Peyer's patch (tissue), 4 donors: ENCODE results near the gene AKAP13.

ENCODE experiments used
- POLR2A ChIP-seq, 2 donors: fragments of 450-650 bp; IDR thresholded peaks; one replicate each; pipeline ENCODE4 v1.5.1; 2017; ENCODE audit warnings: antibody characterized with exemption in 2 of 2, mild to moderate bottlenecking in 2 of 2, moderate library complexity in 2 of 2
- TF ChIP-seq, protein P1 (sequence below), 6 experiments: fragments of 450-650 bp in 4 of 6; fragments of 200-600 bp in 2 of 6; sonication (generic) in 1 of 6; IDR thresholded peaks; one replicate each; pipeline ENCODE4 v1.5.1; 2017 to 2019; ENCODE audit warnings: antibody characterized with exemption in 6 of 6, mild to moderate bottlenecking in 3 of 6, moderate library complexity in 1 of 6

DNA sequence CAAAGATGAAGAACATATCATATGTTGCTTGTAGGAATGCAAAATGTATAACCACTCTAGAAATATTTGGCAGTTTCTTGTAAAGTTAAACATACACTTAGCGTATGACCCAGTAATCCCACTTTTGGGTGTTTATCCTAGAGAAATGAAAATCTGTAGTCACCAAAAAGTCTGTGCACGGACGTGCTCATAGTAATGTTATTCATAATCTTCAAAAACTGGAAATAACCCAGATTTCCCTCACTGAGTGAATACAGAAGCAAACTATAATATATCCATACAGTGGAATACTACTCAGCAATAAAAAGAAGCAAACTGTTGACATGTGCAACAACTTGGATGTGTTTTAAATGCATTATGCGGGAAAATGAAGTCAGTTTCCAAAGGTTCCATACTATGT, 155.9 kb downstream of the AKAP13 start:
- TF ChIP-seq, protein P1, sequence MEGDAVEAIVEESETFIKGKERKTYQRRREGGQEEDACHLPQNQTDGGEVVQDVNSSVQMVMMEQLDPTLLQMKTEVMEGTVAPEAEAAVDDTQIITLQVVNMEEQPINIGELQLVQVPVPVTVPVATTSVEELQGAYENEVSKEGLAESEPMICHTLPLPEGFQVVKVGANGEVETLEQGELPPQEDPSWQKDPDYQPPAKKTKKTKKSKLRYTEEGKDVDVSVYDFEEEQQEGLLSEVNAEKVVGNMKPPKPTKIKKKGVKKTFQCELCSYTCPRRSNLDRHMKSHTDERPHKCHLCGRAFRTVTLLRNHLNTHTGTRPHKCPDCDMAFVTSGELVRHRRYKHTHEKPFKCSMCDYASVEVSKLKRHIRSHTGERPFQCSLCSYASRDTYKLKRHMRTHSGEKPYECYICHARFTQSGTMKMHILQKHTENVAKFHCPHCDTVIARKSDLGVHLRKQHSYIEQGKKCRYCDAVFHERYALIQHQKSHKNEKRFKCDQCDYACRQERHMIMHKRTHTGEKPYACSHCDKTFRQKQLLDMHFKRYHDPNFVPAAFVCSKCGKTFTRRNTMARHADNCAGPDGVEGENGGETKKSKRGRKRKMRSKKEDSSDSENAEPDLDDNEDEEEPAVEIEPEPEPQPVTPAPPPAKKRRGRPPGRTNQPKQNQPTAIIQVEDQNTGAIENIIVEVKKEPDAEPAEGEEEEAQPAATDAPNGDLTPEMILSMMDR (IDR thresholded peaks at IDR 0.05) = no peak
- TF ChIP-seq POLR2A (IDR thresholded peaks at IDR 0.05) = no peak
